SK-N-SH (cell line): ENCODE data around the gene TGFBR3. TPM values are rescaled to one million over a fixed set of nuclear protein-coding genes. Genes with fewer than 3 reads are reported as not detected.

Experiments used
- CTCF ChIA-PET: fragments of 300-600, 350-600 bp; formaldehyde crosslinking; extraction: SDS; loops from one replicate; lab custom pipeline; 2021; lab: Yijun Ruan, JAX
- POLR2A ChIA-PET: fragments of 350-600 bp; sonication (Branson Sonifier 250); formaldehyde crosslinking; extraction: SDS; loops from one replicate; lab custom pipeline; 2020; ENCODE audit warnings: antibody characterized with exemption, inconsistent platforms; lab: Yijun Ruan, JAX
- DNase-seq: peaks from one replicate; pipeline ENCODE4 v3.0.0; 2012
- H2AFZ ChIP-seq: fragments of 200-600 bp; sonication (generic); 2 replicates; pipeline ENCODE4 v1.8.1; 2016; ENCODE audit warnings: antibody characterized with exemption, mild to moderate bottlenecking, low read depth
- H3F3A ChIP-seq: fragments of 200-600 bp; sonication (generic); replicated peaks from 2 replicates; pipeline ENCODE3; 2016; ENCODE audit warnings: antibody characterized with exemption, mild to moderate bottlenecking; ENCODE audit not compliant: insufficient read depth
- H3K27ac ChIP-seq, 2 experiments: fragments of 200-500 bp in 1 of 2; fragments of 200-600 bp in 1 of 2; sonication (Bioruptor generic) in 1 of 2; sonication (generic), shearing (Covaris generic) in 1 of 2; 2 replicates each; pipeline versions ENCODE4 v1.5.1 to v1.6.1; 2014 to 2016; ENCODE audit warnings: low read depth in 2 of 2, inconsistent platforms in 1 of 2, low read length in 1 of 2, mild to moderate bottlenecking in 1 of 2, mixed read lengths in 1 of 2
- H3K27me3 ChIP-seq: fragments of 200-600 bp; sonication (generic), shearing (Covaris generic); 2 replicates; pipeline ENCODE4 v1.6.1; 2016; ENCODE audit warnings: mixed run types; ENCODE audit not compliant: insufficient read depth
- H3K36me3 ChIP-seq, 2 experiments: fragments of 200-500 bp in 1 of 2; fragments of 200-600 bp in 1 of 2; sonication (Bioruptor generic) in 1 of 2; sonication (generic) in 1 of 2; replicated peaks in 1 of 2; 2 replicates each; pipeline versions ENCODE3 to v1.5.1; 2014 to 2016; ENCODE audit warnings: low read length in 1 of 2, mild to moderate bottlenecking in 1 of 2; ENCODE audit not compliant: insufficient read depth in 2 of 2, control insufficient read depth in 1 of 2
- H3K4me1 ChIP-seq, 2 experiments: fragments of 200-500 bp in 1 of 2; fragments of 200-600 bp in 1 of 2; sonication (Bioruptor generic) in 1 of 2; sonication (generic), shearing (Covaris generic) in 1 of 2; 2 replicates each; pipeline versions ENCODE4 v1.5.1 to v1.6.1; 2014 to 2016; ENCODE audit warnings: low read depth in 1 of 2, low read length in 1 of 2, mixed run types in 1 of 2; ENCODE audit not compliant: insufficient read depth in 2 of 2, control insufficient read depth in 1 of 2
- H3K4me2 ChIP-seq: fragments of 200-600 bp; sonication (generic), shearing (Covaris generic); 2 replicates; pipeline ENCODE4 v1.6.1; 2017; ENCODE audit warnings: mixed run types
- H3K4me3 ChIP-seq, 2 experiments: fragments of 200-500 bp in 1 of 2; fragments of 200-600 bp in 1 of 2; sonication (Bioruptor generic) in 1 of 2; sonication (generic), shearing (Covaris generic) in 1 of 2; 2 replicates each; pipeline versions ENCODE4 v1.5.1 to v1.8.1; 2014 to 2016; ENCODE audit warnings: low read depth in 2 of 2, inconsistent platforms in 1 of 2, low read length in 1 of 2, mild to moderate bottlenecking in 1 of 2, mixed read lengths in 1 of 2, moderate library complexity in 1 of 2
- H3K79me2 ChIP-seq: fragments of 200-600 bp; sonication (generic); 2 replicates; pipeline ENCODE4 v1.8.1; 2017; ENCODE audit warnings: mild to moderate bottlenecking; ENCODE audit not compliant: insufficient read depth
- H3K9ac ChIP-seq: fragments of 200-600 bp; sonication (generic); 2 replicates; pipeline ENCODE4 v1.6.1; 2017; ENCODE audit warnings: mixed run types
- H3K9me2 ChIP-seq: fragments of 200-600 bp; sonication (generic); 2 replicates; pipeline ENCODE4 v1.6.1; 2017; ENCODE audit warnings: mixed run types
- H3K9me3 ChIP-seq: fragments of 200-600 bp; sonication (generic); 2 replicates; pipeline ENCODE4 v1.6.1; 2017; ENCODE audit warnings: mixed run types, mild to moderate bottlenecking, moderate library complexity
- H4K20me1 ChIP-seq: fragments of 200-600 bp; sonication (generic); 2 replicates; pipeline ENCODE4 v1.6.1; 2017; ENCODE audit warnings: mild to moderate bottlenecking, mixed run types; ENCODE audit not compliant: insufficient read depth
- CHD2 ChIP-seq: fragments of 150-350 bp; IDR thresholded peaks from 2 replicates; pipeline ENCODE4 v1.6.1; 2018; ENCODE audit warnings: low read length; ENCODE audit not compliant: partially characterized antibody
- GABPA ChIP-seq: IDR thresholded peaks from 2 replicates; pipeline ENCODE4 v1.4.0; 2012; ENCODE audit warnings: low read depth, mild to moderate bottlenecking
- MAX ChIP-seq: IDR thresholded peaks from 2 replicates; pipeline ENCODE4 v1.4.0; 2012; ENCODE audit warnings: low read depth
- TAF1 ChIP-seq: IDR thresholded peaks from 2 replicates; pipeline ENCODE4 v1.6.1; 2012; ENCODE audit warnings: low read depth, mild to moderate bottlenecking, low read length, moderate library complexity, borderline replicate concordance
- TEAD4 ChIP-seq: IDR thresholded peaks from 2 replicates; pipeline ENCODE4 v1.4.0; 2012; ENCODE audit warnings: mild to moderate bottlenecking, borderline replicate concordance; ENCODE audit not compliant: insufficient read depth
- WGBS: methylation state at CpG from one replicate; pipeline ENCODE4 v1.1.6; 2017; ENCODE audit warnings: low lambda C conversion rate; 5-methylcytosine and 5-hydroxymethylcytosine counted together
- polyA plus RNA-seq, 3 experiments: library from polyadenylated mRNA; depleted of rRNA; stranded (reverse); fragments of >200 nt; gene quantifications; 2 replicates each; pipeline ENCODE4 v1.2.3, GENCODE V29; 2012
- TF ChIP-seq, protein P1 (sequence below): IDR thresholded peaks from 2 replicates; pipeline ENCODE4 v1.4.0; 2012; ENCODE audit warnings: low read depth, borderline replicate concordance
- TF ChIP-seq, protein P2 (sequence below): IDR thresholded peaks from 2 replicates; pipeline ENCODE4 v1.4.0; 2012; ENCODE audit warnings: low read depth, borderline replicate concordance

TGFBR3 gene
- polyA plus RNA-seq, 1 of the 3 experiments (the other 2 are of a cell fraction), result 0.07 TPM

DNA sequence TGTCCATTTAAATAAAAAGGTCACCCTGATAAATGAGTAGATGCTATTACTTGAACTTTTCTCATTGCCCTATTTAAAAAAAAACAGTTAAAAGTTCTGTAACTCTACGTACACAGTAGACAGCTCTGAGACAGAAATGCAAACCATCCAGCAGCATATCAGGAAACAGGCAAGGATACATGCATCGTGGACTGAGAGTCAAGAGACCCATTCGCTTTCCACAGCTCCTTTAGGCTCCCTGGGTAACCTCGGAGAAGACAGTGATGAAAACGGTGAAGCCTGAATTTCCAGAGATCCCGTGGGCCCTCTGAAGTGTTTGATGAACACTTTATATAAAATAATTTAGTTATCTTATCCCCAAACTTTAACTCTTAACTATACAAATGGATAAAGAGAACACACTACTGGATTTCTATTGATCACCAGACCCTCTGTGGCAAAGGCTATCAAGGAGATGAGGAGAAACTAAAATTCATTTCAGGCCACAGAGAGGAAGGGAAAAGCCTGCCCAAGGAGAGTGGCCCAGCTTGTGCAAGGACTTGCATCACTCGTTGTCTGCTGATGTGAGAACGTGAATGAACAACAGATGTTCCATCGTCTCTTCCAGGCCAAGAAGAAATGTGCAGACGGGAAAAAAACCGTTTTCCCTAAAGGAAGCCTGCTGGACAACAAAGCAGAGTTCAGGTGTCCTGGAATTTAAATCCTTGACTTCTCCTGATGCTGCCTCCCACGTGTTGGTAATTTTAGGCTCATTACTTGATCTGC lies 131.0 kb downstream of the TGFBR3 start (continued):
- TF ChIP-seq, protein P1, sequence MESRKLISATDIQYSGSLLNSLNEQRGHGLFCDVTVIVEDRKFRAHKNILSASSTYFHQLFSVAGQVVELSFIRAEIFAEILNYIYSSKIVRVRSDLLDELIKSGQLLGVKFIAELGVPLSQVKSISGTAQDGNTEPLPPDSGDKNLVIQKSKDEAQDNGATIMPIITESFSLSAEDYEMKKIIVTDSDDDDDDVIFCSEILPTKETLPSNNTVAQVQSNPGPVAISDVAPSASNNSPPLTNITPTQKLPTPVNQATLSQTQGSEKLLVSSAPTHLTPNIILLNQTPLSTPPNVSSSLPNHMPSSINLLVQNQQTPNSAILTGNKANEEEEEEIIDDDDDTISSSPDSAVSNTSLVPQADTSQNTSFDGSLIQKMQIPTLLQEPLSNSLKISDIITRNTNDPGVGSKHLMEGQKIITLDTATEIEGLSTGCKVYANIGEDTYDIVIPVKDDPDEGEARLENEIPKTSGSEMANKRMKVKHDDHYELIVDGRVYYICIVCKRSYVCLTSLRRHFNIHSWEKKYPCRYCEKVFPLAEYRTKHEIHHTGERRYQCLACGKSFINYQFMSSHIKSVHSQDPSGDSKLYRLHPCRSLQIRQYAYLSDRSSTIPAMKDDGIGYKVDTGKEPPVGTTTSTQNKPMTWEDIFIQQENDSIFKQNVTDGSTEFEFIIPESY, result no peak
- no peak for TF ChIP-seq CHD2
- no peak for TF ChIP-seq GABPA
- no peak for TF ChIP-seq MAX

DNA sequence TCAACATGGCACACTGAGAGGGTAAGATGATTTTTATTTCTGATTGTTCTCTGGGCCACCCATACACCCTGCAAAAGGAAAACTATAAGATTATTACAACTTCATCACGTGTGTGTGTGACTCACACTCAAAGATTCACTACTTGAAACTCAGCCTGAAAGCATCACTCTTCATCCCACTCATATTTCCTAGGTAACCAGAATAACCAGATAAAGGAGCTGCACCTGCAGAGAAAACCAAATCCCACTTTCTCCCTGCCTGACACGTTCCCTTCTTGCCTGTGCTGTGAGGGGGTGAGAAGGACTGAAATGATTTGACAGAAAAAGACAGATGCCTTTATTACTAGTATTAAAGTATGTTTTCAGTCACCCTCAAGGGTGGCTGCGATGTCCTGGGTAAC lies 131.6 kb downstream of the TGFBR3 start:
- no peaks in the 10 kb centered on the region for H4K20me1 ChIP-seq
- H3F3A ChIP-seq, result no peaks in the 10 kb centered on the region
- DNase-seq, result no peak
- H3K9me3 ChIP-seq, result no peaks in the 10 kb centered on the region
- H3K27me3 ChIP-seq, result peaks cover 16% of the 10 kb centered on the region; the same call in 1 of the 2 replicates
- ChIA-PET CTCF (no interaction called here), POLR2A (no interaction called here)
- TF ChIP-seq, protein P2, sequence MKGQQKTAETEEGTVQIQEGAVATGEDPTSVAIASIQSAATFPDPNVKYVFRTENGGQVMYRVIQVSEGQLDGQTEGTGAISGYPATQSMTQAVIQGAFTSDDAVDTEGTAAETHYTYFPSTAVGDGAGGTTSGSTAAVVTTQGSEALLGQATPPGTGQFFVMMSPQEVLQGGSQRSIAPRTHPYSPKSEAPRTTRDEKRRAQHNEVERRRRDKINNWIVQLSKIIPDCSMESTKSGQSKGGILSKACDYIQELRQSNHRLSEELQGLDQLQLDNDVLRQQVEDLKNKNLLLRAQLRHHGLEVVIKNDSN, result peak; percentile 14; the same call in 1 of the 2 replicates
- TF ChIP-seq TEAD4, result no peak
- H3K27ac ChIP-seq, result no peak overlapping the region
- no peak overlapping the region for H2AFZ ChIP-seq
- no peaks in the 10 kb centered on the region for H3K79me2 ChIP-seq
- 7% methylated on average over 3 of the region's 3 CpGs for WGBS
- H3K4me1 ChIP-seq, result no peaks in the 10 kb centered on the region
- no peak overlapping the region for H3K4me2 ChIP-seq
- H3K9me2 ChIP-seq, result no peaks in the 10 kb centered on the region
- no peak overlapping the region for H3K4me3 ChIP-seq
- H3K36me3 ChIP-seq, result no peaks in the 10 kb centered on the region
- no peak overlapping the region for H3K9ac ChIP-seq

DNA sequence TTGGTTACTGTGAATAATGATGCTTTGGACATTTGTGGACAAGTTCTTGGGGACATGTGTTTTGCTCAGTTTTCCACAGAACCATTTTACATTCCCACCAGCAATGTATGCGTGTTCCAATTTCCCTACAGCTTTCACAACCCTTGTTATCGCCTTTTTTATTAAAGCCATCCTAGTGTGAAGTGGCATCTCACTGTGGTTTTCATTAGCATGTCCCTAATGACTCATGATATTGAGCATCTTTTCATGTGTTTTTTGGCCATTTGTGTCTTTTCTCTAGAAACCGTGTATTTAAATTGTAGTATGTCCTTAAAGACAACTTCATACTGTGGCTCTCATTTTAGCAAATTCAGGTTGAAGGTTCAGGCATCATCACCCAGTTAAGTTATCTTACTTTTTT lies 132.1 kb downstream of the TGFBR3 start:
- Histone ChIP-seq H2AFZ (no peak overlapping the region), H3K79me2 (no peaks in the 10 kb centered on the region), H3K9ac (no peak overlapping the region), H3K9me2 (no peaks in the 10 kb centered on the region), H3K4me2 (no peak overlapping the region), H3K27me3 (peaks cover 16% of the 10 kb centered on the region; the same call in 1 of the 2 replicates), H3K36me3 (no peaks in the 10 kb centered on the region), H4K20me1 (no peaks in the 10 kb centered on the region), H3K27ac (no peak overlapping the region), H3K9me3 (no peaks in the 10 kb centered on the region), H3F3A (no peaks in the 10 kb centered on the region), H3K4me1 (no peaks in the 10 kb centered on the region), H3K4me3 (no peak overlapping the region)
- WGBS, result 9% methylated on average over 3 of the region's 3 CpGs
- ChIA-PET POLR2A (no interaction called here), CTCF (no interaction called here)
- TF ChIP-seq TAF1 (no peak), MAX (no peak)
- TF ChIP-seq, protein P1, result no peak
- TF ChIP-seq, protein P2, result no peak
- DNase-seq, result no peak
